Astrocyte (in vitro differentiated cells and primary cell): ENCODE data around the gene ZSCAN25.

Source experiments
- EZH2 ChIP-seq: IDR thresholded peaks from 2 replicates; pipeline ENCODE4 v1.6.1; 2012; ENCODE audit warnings: mild to moderate bottlenecking, low read length, inconsistent platforms; ENCODE audit not compliant: insufficient read depth
- TF ChIP-seq, protein P1 (sequence below): IDR thresholded peaks from 2 replicates; pipeline ENCODE4 v1.5.1; 2011; ENCODE audit warnings: low read depth, mild to moderate bottlenecking, inconsistent platforms, low read length, moderate library complexity; ENCODE audit not compliant: insufficient read depth

DNA sequence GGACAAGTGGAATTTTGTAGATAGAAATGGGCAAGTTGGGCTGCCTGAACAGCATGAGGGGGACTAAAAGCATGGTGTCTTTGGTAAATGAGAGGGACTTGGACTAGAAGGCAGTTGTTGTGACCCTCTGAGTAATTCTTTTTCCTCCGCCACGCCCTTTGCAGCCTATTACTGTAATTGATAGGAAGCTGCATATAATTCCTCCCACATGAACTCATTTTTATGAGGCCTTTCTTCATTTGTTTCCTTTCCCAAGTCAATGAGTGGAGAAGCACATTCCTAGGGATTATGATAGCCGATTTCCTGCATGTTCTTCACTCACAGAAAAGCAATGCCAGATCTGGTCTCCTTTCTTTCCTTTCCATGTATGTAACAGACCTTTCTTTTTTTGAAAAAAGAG is 27.7 kb downstream of the ZSCAN25 start:
- TF ChIP-seq, protein P1, sequence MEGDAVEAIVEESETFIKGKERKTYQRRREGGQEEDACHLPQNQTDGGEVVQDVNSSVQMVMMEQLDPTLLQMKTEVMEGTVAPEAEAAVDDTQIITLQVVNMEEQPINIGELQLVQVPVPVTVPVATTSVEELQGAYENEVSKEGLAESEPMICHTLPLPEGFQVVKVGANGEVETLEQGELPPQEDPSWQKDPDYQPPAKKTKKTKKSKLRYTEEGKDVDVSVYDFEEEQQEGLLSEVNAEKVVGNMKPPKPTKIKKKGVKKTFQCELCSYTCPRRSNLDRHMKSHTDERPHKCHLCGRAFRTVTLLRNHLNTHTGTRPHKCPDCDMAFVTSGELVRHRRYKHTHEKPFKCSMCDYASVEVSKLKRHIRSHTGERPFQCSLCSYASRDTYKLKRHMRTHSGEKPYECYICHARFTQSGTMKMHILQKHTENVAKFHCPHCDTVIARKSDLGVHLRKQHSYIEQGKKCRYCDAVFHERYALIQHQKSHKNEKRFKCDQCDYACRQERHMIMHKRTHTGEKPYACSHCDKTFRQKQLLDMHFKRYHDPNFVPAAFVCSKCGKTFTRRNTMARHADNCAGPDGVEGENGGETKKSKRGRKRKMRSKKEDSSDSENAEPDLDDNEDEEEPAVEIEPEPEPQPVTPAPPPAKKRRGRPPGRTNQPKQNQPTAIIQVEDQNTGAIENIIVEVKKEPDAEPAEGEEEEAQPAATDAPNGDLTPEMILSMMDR: no peak
- no peak for TF ChIP-seq EZH2
